NCI-H1694 treated with DMSO at 0.1 percent for 48 hours (cell line): ENCODE results near the gene APRT.
A peak's percentile ranks its signal among the peaks of the same experiment; 100 is the strongest.
"Not testable (repeated sequence)": the region's sequence is repeated elsewhere in the genome, so short reads cannot be mapped to it uniquely, and the experiment has no call there.

Experiments
- DNase-seq: peaks from one replicate; lab custom pipeline; 2025; lab: John Stamatoyannopoulos, UW

Gene APRT

DNA sequence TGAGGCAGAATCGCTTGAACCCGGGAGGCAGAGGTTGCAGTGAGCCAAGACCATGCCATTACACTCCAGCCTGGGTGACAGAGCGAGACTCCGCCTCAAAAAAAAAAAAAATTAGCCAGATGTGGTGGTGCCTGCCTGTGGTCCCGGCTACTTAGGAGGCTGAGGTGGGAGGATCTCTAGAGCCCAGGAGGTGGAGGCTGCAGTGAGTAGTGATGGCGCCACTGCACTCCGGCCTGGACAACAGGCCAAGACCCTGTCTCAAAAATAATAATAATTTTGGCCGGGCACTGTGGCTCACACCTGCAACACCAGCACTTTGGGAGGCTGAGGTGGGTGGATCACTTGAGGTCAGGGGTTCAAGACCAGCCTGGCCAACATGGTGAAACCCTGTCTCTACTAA lies 23.0 kb downstream of the APRT start:
- DNase-seq = not testable (repeated sequence)

DNA sequence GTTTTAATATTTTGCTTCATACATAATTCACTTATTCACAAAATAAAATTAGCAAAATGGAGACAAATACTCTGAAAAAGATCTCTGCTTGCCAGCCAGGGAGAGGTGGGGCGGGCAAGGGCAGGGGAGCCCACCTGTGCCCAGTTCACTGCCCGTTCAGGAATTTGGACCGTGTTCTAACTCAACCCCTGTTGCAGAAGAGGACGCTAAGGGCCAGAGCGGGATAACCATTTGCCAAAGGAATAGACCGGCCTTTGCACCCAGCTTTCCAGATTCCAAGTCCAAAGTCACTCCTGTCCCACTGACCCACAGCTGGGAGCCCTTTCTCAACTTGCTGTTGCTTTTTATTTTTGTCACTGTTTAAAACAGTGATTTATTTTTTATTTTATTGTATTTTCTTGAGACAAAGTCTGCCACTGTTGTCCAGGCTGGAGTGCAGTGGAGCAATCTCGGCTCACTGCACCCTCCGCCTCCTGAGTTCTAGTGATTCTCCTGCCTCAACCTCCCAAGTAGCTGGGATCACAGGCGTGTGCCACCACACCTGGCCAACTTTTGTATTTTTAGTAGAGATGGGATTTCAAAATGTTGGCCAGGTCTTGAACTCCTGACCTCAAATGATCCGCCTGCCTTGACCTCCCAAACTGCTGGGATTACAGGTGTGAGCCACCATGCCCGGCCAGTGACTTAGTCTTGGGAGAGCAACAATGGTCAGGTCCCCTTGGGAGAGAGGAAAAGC lies 24.0 kb downstream of the APRT start:
- no peak for DNase-seq

DNA sequence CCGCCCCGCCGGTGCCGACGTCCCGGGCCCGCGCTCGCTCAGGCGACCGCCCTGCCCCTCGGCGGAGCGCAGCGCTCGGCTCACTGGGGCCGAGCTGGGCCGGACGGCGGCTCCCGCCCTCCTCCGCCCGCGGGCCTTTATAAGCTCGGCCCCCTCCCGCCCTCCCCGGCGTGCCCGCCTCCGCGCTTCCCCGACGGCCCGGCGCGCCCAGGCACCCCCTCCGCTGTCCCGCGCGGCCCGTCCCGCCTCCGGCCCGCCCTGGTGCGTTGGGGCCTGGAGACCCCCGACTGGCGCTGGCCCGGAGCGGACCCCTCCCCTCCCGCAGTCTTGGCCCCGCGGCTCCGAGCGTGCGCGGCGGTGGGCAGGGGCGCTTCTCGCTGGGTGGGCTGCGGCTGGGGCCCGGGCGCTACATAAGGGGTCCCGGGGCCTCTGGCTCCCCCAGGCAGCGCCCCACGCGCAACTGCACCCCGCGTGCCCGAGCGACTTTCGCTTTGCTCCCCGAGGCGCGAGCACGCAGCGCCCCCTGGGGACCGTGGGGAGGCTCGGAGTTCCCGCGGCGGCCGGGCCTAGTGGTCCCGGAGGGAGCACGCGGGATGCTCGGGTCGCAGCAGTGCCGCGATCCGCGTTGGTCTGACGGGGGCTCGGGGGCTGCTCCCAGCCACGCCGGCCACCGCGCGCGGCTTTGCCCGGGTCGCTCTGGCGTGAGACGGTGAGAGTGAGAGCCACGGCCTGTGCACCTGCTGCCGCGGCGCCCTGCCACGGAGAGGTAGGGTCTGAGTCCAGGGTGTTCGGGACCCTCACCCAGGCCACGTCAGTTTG lies 26.4 kb downstream of the APRT start, which contains the start of gene PIEZO1:
Gene PIEZO1, minus strand, starts transcription at position 115 of the 819 bp plus-strand sequence. CDS start 256 bp downstream, outside the sequence.
- no peak for DNase-seq

DNA sequence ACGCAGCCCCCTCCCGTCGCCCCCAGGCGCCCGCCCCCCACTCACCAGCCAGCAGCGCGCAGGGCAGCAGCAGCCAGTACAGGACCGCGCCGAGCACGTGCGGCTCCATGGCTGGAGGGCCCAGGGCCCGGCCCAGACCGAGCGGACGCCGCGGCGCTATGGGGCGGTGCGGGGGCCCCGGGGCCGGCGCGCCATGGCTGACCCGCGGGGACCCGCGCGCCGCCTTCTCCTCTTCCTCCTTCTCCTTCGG lies 26.9 kb downstream of the APRT start:
- no peak for DNase-seq

DNA sequence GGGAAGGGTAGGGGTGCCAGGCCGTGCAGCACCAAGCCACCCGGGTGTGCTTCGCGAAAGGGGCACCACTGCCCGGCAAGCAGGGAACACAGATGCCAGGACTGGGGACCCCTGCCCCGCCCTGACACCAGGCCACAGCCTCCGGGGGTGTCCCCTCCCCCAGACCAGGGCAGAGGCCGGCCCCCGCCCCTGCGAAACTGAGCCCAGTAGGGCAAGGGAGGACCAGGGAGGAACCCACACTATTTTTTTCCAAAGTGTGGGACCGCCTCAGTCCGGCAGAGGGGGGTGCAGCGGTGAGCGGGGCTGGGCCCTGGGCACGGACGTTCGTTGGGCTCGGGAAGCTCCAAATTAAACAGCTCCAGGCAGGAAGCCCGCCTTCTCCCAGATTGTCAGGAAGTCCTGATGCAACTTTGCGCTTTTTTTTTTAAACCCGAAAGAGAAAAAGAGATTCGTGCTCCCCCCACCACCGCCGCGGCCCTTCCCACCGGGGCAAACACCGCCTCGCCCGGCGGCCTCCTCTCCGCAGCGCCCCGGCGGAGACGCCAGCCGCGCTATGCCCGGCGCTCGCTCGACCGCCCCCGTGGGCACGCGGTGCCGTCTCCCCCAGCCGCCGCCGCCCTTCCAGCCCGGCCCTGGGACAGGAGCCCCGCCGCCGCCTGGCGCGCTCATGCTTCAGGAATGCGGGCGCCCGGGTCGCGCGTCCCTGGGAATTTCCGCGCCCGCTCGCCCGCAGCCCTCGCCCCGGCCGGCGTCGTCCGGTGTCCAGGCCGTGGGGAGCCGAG lies 27.5 kb downstream of the APRT start:
- DNase-seq = peak; percentile 16

DNA sequence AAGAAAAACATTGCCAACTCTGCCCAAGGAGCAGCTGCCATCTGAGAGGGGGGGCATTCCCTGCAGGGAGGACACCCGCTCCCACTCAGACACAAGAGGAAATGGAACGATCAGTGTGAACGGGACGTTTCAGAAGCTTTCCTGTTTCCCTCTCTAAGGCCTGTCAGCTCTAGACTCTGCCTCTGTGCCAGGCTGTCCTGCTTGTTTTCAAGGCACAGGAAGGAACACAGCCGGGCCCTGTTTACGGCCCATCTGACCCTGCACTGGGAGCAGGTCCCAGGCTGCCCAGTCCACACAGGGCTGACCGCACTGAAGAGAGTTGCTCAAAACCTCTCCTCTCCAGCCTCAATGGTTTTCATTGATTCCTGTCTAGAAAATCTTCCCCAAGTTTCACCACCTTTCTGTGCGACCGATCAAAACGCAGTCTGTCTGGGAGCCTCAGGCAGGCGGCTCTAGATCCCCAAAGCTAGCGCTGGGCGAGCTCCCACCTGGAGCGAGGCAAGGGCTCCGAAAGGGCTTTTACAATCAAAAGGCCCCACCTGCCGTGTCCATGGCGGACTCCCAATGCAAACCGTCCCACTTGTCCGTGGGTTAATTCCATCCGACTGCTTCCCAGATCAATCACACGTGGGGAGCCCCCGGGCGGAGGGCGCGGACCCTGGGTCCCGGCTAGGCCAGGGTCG lies 28.2 kb downstream of the APRT start:
- no peak for DNase-seq

DNA sequence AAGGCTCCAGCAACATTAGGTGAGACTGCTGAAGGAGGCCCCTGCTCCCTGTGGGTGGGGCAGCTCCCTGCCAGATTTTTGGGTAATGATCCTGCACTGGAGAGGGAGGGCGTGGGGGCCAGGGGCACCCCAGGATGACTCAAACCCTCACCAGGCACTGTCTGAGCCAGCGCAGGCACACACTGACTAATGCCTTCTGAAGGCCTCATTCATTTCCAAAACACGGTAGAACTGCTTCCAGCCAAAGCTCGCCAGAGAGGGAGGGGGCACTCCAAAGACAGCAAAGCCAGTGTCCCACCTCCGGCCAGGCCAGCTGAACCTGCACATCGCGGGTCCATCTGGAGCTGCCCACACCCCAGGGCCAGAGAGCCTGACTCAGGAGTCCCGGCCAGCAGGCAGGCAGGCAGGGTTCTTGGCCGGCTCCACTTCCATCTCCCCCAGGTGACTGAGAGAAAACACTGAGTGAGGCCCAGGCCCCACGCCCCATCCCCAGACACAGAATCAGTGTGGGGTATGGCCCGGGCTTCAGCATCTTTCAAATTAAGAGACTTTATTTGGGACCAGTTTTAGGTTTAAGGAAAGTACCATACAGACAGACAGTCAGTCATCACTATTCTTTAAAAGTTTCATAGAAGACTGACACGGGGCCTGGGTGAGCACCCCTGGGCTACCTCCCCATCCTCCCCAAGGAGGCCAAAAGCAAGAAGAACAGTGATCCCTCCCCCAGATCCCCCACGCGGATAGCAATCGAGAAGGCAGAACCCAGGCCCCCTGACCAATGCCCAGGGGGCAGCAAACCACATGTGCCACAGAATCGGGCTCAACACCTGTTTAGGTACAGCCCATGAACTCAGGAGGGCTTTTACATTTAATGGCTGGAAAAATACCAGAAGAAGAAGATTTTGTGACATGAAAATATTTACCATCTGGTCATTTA lies 29.0 kb downstream of the APRT start:
- no peak for DNase-seq

DNA sequence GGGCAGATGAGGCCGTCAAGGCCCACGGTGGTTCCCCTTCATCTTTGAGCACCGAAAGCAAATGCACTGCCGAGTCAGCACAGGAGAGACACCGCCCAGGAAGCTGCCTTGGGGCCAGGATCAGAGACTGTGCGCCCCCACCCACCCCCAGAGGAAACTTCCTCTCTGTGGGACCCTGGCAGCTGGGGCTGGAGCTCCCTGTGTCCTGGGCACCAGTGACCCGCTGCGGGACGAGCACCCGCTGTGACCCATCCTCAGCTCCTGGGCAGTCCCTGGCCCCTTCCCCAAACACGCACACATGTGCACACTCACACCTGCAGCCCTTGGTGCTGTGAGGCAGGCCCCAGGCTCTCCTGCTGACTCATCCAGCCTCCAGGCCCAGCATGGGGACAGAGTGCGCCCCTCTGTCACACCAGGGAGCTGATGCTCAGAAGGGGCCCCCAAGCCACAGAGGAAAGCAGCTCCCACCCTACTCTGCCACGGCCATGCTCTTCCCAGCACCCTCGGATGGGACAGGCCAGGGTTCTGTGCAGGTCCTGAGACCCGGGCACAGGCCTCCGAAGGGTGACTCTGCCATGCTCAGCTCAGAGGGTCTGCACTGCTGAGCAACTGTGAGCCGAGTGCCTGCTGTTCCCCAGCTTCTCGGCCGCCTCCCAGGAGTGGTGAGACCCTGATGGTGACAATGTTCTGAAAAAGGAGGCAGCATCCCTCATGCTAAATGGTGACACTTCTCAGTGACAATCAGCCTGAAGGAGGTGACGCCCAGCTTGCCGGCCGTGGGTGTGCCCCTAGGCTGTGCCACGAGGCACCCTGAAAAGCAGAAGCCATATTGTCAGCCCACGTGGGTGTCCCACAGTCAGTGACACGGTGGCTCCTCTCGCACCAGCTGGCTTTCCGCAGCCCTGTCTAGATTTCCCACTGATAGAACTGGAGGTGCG lies 30.3 kb downstream of the APRT start:
- DNase-seq = no peak

DNA sequence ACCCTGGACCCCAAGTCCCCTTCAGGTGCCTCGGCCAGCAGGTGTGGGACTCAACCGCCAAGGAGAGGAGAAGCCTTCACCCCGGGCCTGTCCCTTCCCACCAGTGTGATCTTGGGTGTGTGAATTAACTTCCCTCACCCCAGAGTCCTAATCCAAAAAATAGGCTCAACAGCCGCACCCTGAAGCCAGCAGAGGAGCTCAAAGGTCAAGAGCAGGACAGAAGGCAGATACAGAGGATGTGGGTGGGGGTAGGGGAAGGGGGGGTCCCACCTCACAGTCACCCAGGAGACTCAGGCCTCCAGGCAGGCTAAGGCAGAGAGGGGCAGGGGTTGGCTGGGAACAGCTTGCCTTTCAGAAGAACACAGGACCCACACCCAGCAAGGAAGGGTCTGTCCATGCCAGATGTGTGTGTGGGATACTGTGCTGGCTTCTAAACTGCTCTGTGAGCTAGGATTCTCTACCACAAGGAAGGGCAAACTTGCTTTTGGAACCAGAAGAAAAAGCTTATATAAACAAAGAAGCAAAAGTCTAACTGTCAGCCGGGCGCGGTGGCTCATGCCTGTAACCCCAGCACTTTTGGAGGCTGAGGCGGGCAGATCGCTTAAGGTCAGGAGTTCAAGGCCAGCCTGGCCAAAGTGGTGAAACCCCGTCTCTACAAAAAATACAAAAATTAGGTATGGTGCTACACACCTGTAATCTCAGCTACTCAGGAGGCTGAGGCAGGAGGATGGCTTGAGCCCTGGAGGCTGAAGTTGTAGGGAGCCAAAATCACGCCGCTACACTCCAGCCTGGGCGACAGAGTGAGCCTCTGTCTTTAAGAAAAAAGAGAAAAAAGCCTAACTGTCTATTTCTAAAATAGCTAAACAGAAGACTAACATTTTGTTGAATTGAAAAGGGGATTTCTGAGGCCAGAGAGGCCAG lies 31.3 kb downstream of the APRT start:
- DNase-seq = no peak

DNA sequence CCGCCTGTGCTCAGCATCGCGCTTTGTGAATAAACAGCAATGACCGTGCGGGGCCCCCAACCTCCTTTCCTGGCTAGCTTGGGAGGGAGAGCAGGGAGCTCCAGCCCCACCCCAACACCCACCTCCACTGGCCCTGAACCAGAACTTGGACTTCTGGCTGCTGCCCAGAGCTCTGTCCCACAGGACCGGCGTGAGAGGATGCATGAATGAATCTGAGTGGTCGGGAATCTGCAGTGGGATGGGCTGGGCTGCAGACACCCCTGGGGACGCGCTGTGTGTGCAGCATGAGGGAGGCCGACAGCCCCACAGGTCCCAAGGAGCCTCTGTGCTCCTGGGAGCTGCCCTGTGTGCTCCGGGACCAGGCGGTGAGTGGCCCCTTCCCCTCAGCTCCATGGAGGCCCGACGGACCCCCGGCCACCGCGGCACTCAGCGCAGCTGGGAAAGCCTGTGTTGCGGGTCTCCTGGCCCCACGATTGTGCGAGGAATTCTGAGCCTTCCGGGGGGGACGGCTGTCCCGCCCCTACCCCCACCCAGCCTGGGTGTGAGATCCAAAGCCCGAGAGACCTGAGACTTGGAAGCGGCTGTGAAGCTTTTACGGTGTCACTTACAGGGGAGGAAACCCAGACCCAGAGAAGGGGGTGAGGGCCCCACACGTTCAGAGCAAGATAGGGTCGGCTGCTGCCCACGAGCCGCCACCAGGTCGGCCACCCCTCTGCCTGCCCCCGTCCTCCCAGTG lies 32.2 kb downstream of the APRT start:
- no peak for DNase-seq

DNA sequence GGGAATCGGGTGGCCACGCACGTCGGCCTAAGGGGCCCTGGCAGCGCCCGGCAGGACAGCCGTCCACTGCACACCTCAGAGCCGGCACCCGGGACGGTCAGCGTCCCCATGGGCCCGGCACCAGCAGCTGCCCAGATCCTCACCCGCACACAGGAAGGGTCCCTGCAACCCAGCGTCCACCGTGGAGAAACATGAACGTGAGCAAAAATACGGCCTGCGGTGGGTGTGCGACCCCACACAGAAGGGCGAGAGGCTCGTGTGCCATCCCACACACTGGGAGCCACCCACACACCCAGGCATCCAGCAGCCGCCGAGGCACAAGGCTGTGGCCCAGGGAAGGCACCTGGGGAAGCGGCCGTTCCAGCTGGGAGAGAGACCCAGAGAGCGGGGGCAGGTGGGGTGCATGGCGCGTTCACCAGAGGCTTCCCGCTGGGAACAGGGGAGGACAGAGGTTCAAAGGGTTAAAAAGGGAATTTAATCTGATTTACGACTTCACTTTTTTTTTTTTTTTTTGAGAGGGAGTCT lies 33.1 kb downstream of the APRT start:
- DNase-seq = no peak

DNA sequence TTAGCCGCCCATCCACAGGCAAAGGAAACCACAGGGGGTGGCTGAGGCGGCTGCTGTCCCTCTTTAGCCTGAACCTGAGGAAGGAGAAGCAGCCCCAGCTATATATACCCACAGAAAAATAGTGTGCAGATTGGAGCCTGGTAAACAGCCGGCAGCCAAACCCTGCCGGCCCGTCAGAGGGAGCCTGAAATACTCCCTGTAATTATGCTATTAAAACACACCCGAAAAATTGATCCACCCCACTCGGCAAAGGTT lies 33.5 kb downstream of the APRT start:
- DNase-seq = no peak

DNA sequence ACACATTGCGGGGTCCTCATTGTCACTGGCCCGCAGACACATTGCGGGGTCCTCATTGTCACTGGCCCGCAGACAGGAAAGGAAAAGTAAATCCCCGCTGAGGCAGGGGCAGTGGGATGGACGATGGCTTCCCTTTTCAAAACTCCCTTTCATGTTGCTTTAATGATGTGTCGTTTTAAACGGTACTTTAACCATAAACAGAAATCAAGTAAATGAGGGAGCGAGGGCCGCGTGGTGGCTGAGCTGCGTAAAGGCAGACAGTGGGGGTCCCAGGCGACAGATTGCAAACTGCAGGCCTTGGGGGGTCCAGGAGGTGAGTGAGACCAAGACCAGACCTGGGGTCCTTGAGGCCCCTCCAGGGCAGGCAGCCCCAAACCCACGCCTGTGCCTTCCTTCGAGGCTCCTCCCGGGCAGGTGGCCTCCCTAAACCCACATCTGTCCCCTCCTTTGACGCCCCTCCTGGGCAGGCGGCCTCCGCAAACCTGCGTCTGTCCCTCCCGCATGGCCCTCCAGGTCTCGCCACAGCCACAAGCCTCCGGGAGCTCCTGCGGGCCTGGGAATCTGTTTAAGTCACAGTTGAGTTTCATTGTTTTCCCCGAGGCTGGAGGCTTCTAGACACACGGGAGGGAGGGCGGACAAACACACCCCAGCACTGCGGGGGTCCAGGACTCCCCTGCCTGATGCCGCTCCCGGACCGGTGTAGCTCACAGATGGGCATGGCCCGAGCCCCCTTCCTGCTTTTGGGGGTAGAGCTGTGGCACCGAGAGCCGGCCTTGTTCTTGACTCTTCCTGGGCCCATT lies 34.1 kb downstream of the APRT start:
- DNase-seq = no peak

DNA sequence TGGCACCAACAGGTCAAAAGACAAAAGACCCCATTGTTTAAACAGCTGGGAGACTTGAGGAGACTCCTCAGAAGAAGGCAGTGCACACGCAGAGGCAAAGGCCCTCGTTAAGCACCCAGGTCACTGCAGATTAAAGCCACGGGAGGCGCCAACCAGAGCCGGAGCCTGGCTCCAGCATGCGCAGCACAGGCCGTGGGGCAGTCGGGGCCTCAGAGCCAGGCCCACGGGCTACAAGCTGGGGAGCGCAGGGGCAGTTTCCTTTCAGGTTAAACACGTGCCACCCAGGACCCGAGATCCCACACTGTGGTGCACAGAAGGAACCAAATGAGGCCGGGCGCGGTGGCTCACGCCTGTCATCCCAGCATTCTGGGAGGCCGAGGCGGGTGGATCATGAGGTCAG lies 35.9 kb downstream of the APRT start:
- no peak for DNase-seq

DNA sequence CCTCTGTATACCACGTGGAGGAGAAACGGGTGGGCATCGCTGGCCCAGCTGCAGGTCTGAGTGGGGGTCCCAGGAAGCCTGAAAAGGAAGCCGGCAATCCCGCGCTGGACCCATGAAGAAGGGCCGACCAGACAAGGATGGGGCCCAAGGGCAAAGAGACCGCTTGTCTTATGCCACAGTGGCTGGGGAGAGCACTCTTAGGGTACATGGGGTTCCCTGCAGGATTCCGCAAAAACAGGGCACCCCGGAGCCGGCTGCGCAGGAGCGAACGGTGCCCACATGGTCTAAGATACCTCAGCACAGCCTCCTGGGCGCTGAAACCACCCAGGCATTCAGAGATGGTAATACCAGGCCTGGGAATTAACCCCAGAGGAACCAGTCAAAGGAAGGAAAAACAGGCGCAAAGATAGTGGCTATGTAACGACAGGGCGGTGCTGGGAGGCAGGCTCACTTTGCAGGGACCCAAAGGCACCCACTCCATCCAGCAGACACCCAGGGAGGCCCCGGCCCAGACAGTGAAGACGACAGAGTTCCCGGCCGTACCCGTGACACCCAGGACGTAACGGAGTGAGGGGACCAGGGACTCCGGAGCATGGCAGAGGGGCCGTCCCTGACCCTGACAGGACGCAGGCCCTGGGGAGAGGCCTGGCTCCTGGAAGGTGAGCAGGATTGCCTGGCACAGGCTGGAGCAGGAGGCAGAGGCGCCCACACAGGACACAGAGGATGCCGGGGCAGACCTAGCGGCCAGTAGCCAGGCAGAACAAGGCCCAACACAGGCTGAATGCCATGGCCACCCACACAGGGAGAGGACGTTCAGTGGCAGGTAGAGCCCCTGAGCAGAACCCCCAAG lies 37.0 kb downstream of the APRT start:
- DNase-seq = no peak

DNA sequence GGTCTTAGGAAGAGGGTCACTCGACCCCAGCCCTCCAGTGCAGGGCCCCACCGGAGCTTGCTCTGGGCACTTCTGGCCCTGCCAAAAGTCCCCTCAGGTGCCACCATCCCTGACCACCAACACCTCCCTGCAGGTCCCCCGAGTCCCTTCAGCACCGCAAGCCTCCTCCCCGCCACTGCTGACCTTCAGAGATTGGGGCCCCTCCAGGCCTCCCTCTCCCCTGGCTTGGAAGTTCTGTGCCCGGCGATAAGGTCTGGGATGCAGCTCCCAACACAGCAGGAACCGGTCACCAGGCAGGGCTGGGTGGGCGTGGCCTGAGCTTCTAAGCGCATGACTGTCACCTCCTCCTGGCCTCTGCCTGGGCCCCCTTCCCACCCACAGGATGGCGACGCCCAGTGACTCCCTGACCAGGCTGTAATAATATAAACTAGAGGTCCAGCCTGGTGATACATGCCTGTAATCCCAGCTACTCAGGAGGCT lies 37.9 kb downstream of the APRT start:
- DNase-seq = no peak
